Measurements from ENCODE around the gene SLC11A1. TPM values are rescaled to one million over a fixed set of nuclear protein-coding genes. Genes with fewer than 3 reads are reported as not detected.

Gene SLC11A1
- total RNA-seq, 4 donors from 2014 or later: 5.9 to 23.0 (median 9.5) TPM

- Histone ChIP-seq H3K27ac (peak overlapping the region; percentile 95 to 100 (median 98)), H3K9me3 (no peaks in the 10 kb centered on the region), H3K4me1 (peaks cover 5 to 79% (median 31%) of the 10 kb centered on the region in 3 donors), H3K36me3 (peaks cover 0 to 45% of the 10 kb centered on the region in 2 donors), H3K27me3 (no peaks in the 10 kb centered on the region), H3K4me3 (peak overlapping the region; percentile 76 to 85)
- ATAC-seq: no peak
- TF ChIP-seq EP300 (IDR thresholded peaks at IDR 0.05) (no peak), CTCF (IDR thresholded peaks at IDR 0.05) (no peak), POLR2AphosphoS5 (IDR thresholded peaks at IDR 0.05) (no peak), POLR2A (IDR thresholded peaks at IDR 0.05) (peak in 1 of 2 donors; percentile 9)
- no CpG with 5 or more reads among the region's 63 CpGs for WGBS, 2 donors (ENCODE audit: low coverage in 1 of 2)
Measured at GRCh38 chr2:218400167-218400929, 18.3 kb downstream of the SLC11A1 start.

GRCh38 chr2:218400930-218401881 is 19.1 kb downstream of the SLC11A1 start:
- H3K4me1 ChIP-seq: peaks cover 5 to 82% (median 37%) of the 10 kb centered on the region in 3 donors
- 11% methylated on average over 6 of the region's 24 CpGs; no CpG with 5 or more reads in 1 of the 2 donors for WGBS, 2 donors (ENCODE audit: low coverage in 1 of 2)
- H3K4me3 ChIP-seq: peak overlapping the region; percentile 76 to 85
- TF ChIP-seq CTCF (IDR thresholded peaks at IDR 0.05) (no peak), EP300 (IDR thresholded peaks at IDR 0.05) (no peak), POLR2AphosphoS5 (IDR thresholded peaks at IDR 0.05) (no peak)
- peaks cover 0 to 45% of the 10 kb centered on the region in 2 donors for H3K36me3 ChIP-seq
- H3K27me3 ChIP-seq: no peaks in the 10 kb centered on the region
- H3K9me3 ChIP-seq: no peaks in the 10 kb centered on the region
- ATAC-seq: no peak
- peak overlapping the region; percentile 95 to 100 (median 98) for H3K27ac ChIP-seq

DNA sequence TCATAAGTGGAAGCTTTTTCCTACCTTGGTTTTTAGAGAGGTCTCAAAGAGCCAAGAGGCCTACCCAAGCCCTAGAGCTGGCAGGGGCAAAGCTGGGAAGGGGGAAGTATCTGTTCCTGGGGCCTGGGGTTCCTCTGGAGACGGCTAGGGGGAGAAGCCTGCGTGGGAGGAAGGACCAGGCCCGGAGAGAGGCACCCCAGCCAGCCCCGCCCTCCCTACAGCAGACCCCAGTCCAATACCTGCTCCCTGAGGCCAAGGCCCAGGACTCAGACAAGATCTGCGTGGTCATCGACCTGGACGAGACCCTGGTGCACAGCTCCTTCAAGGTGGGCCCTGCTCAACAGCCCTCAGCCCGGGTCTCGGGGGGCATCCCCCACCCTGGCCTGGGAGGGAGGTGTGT is 19.8 kb downstream of the SLC11A1 start:
- peaks cover 5 to 82% (median 39%) of the 10 kb centered on the region in 3 donors for H3K4me1 ChIP-seq
- no CpG with 5 or more reads among the region's 9 CpGs for WGBS, 2 donors (ENCODE audit: low coverage in 1 of 2)
- H3K27ac ChIP-seq: peak overlapping the region in 3 of 4 donors; percentile 97 to 100 (median 100)
- peaks cover 0 to 45% of the 10 kb centered on the region in 2 donors for H3K36me3 ChIP-seq
- H3K4me3 ChIP-seq: peak overlapping the region in 1 of 2 donors; percentile 85
- ATAC-seq: no peak
- TF ChIP-seq POLR2AphosphoS5 (IDR thresholded peaks at IDR 0.05): no peak
- TF ChIP-seq POLR2A (IDR thresholded peaks at IDR 0.05): no peak
- TF ChIP-seq CTCF (IDR thresholded peaks at IDR 0.05): no peak
- no peak for TF ChIP-seq EP300 (IDR thresholded peaks at IDR 0.05)
- no peaks in the 10 kb centered on the region for H3K27me3 ChIP-seq
- no peaks in the 10 kb centered on the region for H3K9me3 ChIP-seq

GRCh38 chr2:218402491-218402901 is 20.4 kb downstream of the SLC11A1 start:
- Histone ChIP-seq H3K4me1 (peaks cover 5 to 82% (median 45%) of the 10 kb centered on the region in 3 donors), H3K27ac (peak overlapping the region in 3 of 4 donors; percentile 97 to 100 (median 100)), H3K9me3 (no peaks in the 10 kb centered on the region), H3K27me3 (no peaks in the 10 kb centered on the region), H3K4me3 (peak overlapping the region in 1 of 2 donors; percentile 85), H3K36me3 (peaks cover 0 to 45% of the 10 kb centered on the region in 2 donors)
- ATAC-seq: no peak
- WGBS, 2 donors (ENCODE audit: low coverage in 1 of 2): 33% methylated on average over 5 of the region's 8 CpGs; no CpG with 5 or more reads in 1 of the 2 donors
- TF ChIP-seq CTCF (IDR thresholded peaks at IDR 0.05): no peak
- no peak for TF ChIP-seq POLR2A (IDR thresholded peaks at IDR 0.05)
- TF ChIP-seq EP300 (IDR thresholded peaks at IDR 0.05): no peak
- no peak for TF ChIP-seq POLR2AphosphoS5 (IDR thresholded peaks at IDR 0.05)
